ENCODE measurements around the gene GMNC. TPM values are rescaled to one million over a fixed set of nuclear protein-coding genes. Genes with fewer than 3 reads are reported as not detected.

The GMNC gene
- not detected in 2 replicates for polyA plus RNA-seq (2012; rRNA removed)
- polyA plus RNA-seq (2012; cell fraction: cytosol; rRNA removed), result not detected in 2 replicates
- polyA plus RNA-seq (2012; cell fraction: nucleus; rRNA removed), result not detected in 2 replicates

GRCh38 chr3:190862209-190863118 is at the start of gene GMNC:
Gene GMNC (minus strand): TSS chr3:190862694. CDS start chr3:190862615, 79 bp downstream.
- Histone ChIP-seq H3K4me3 (ENCODE audit: low read depth in 2 of 2, low read length in 1 of 2) (peak within 1 kb of the TSS; percentile 53 to 58), H3K9ac (no peak within 1 kb of the TSS), H4K20me1 (ENCODE audit: insufficient read depth) (no peaks in the 10 kb centered on the region), H3K79me2 (ENCODE audit: insufficient read depth) (no peaks in the 10 kb centered on the region), H3K27ac (ENCODE audit: low read depth in 2 of 2, low read length in 1 of 2) (no peak within 1 kb of the TSS), H3K27me3 (ENCODE audit: insufficient read depth) (peaks cover 23% of the 10 kb centered on the region; the same call in 1 of the 2 replicates), H3K4me2 (peak within 1 kb of the TSS; percentile 79), H3K9me2 (no peaks in the 10 kb centered on the region), H2AFZ (ENCODE audit: low read depth) (peak within 1 kb of the TSS; percentile 74), H3F3A (replicated peaks; ENCODE audit: insufficient read depth) (no peaks in the 10 kb centered on the region), H3K36me3 (replicated peaks in 1 of 2; ENCODE audit: control insufficient read depth in 1 of 2, insufficient read depth in 2 of 2, low read length in 1 of 2) (no peaks in the 10 kb centered on the region), H3K9me3 (no peaks in the 10 kb centered on the region), H3K4me1 (ENCODE audit: control insufficient read depth in 1 of 2, insufficient read depth in 2 of 2, low read depth in 1 of 2, low read length in 1 of 2) (peaks cover 0 to 3% of the 10 kb centered on the region in 2 experiments; a peak in 1 of 4 replicates)
- peak; percentile 51 for DNase-seq
- WGBS (ENCODE audit: low lambda C conversion rate), result 3% methylated on average over 27 of the region's 58 CpGs
- ChIA-PET CTCF (interaction anchor here (0.9 kb wide), 2 partner anchors 17 to 21 kb away, joined by 3 to 5 read pairs; no protein-coding TSS in a partner anchor), POLR2A (no interaction called here)
- TF ChIP-seq TCF12 (IDR thresholded peaks at IDR 0.05) (no peak), NFIC (IDR thresholded peaks at IDR 0.05; ENCODE audit: borderline replicate concordance) (no peak), PBX3 (IDR thresholded peaks at IDR 0.05) (peak; percentile 15; the same call in 1 of the 2 replicates), FOXM1 (IDR thresholded peaks at IDR 0.05; ENCODE audit: low read depth) (no peak), ELF1 (IDR thresholded peaks at IDR 0.05) (no peak), TAF1 (IDR thresholded peaks at IDR 0.05; ENCODE audit: borderline replicate concordance, low read depth, low read length) (no peak), EP300 (IDR thresholded peaks at IDR 0.05; ENCODE audit: borderline replicate concordance in 1 of 2, low read depth in 1 of 2, low read length in 1 of 2) (no peak), MEF2A (IDR thresholded peaks at IDR 0.05; ENCODE audit: borderline replicate concordance, low read depth) (no peak), RFX5 (IDR thresholded peaks at IDR 0.05; ENCODE audit: low read length) (peak; percentile 83), FOSL2 (IDR thresholded peaks at IDR 0.05; ENCODE audit: borderline replicate concordance, low read depth) (no peak), GABPA (IDR thresholded peaks at IDR 0.05; ENCODE audit: low read depth) (no peak), USF2 (IDR thresholded peaks at IDR 0.05; ENCODE audit: borderline replicate concordance, low read depth, low read length) (no peak)

GRCh38 chr3:190911382-190911781 is 48.9 kb upstream of the GMNC start:
- H3K4me3 ChIP-seq (ENCODE audit: low read depth in 2 of 2, low read length in 1 of 2), result no peak overlapping the region
- no peaks in the 10 kb centered on the region for H3K4me1 ChIP-seq (ENCODE audit: control insufficient read depth in 1 of 2, insufficient read depth in 2 of 2, low read depth in 1 of 2, low read length in 1 of 2)
- no peak overlapping the region for H3K27ac ChIP-seq (ENCODE audit: low read depth in 2 of 2, low read length in 1 of 2)
- no peaks in the 10 kb centered on the region for H3K9me3 ChIP-seq
- H3K79me2 ChIP-seq (ENCODE audit: insufficient read depth), result no peaks in the 10 kb centered on the region
- no peak for DNase-seq
- ChIA-PET POLR2A (no interaction called here), CTCF (no interaction called here)
- H3K4me2 ChIP-seq, result no peak overlapping the region
- H3K9me2 ChIP-seq, result 0 out of 2 replicates have a peak, but pooled peaks cover 5% of the 10 kb centered on the region
- no peaks in the 10 kb centered on the region for H3F3A ChIP-seq (replicated peaks; ENCODE audit: insufficient read depth)
- no peak overlapping the region for H2AFZ ChIP-seq (ENCODE audit: low read depth)
- TF ChIP-seq SIN3A (IDR thresholded peaks at IDR 0.05; ENCODE audit: borderline replicate concordance, low read depth, low read length), result no peak
- no peak overlapping the region for H3K9ac ChIP-seq
- 2% methylated on average over 4 of the region's 4 CpGs for WGBS (ENCODE audit: low lambda C conversion rate)
- H3K36me3 ChIP-seq (replicated peaks in 1 of 2; ENCODE audit: control insufficient read depth in 1 of 2, insufficient read depth in 2 of 2, low read length in 1 of 2), result no peaks in the 10 kb centered on the region
- no peaks in the 10 kb centered on the region for H4K20me1 ChIP-seq (ENCODE audit: insufficient read depth)
- H3K27me3 ChIP-seq (ENCODE audit: insufficient read depth), result no peaks in the 10 kb centered on the region

All from SK-N-SH (cell line).